Loucy (cell line): ENCODE measurements around the gene P4HA1.

ENCODE experiments used
- EZH2phosphoT487 ChIP-seq: fragments of 200-600 bp; IDR thresholded peaks from 2 replicates; pipeline ENCODE4 v1.6.1; 2018; ENCODE audit warnings: antibody characterized with exemption, mild to moderate bottlenecking, moderate library complexity, borderline replicate concordance
- TF ChIP-seq, protein P1 (sequence below): fragments of 200-600 bp; sonication (generic); conservative IDR thresholded peaks from 2 replicates; pipeline ENCODE4 v1.5.1; 2014; ENCODE audit warnings: mild to moderate bottlenecking, antibody characterized with exemption, low read length

DNA sequence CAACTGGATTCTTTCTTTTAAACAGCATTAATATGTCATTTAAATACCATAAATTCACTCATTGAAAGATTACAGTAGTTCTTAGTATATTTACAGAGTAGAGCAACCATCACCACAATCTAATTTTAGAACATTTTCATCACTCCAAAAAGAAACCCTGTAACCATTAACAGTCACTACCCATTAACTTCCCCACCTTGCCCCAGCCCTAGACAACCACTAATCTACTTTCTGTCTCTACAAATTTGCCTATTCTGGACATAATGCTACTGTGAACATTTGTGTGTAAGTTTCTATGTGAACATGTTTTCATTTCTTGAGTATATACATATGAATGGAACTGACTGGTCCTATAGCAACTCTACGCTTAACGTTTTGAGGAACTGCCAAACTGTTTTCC lies 42.4 kb downstream of the P4HA1 start:
- TF ChIP-seq, protein P1, sequence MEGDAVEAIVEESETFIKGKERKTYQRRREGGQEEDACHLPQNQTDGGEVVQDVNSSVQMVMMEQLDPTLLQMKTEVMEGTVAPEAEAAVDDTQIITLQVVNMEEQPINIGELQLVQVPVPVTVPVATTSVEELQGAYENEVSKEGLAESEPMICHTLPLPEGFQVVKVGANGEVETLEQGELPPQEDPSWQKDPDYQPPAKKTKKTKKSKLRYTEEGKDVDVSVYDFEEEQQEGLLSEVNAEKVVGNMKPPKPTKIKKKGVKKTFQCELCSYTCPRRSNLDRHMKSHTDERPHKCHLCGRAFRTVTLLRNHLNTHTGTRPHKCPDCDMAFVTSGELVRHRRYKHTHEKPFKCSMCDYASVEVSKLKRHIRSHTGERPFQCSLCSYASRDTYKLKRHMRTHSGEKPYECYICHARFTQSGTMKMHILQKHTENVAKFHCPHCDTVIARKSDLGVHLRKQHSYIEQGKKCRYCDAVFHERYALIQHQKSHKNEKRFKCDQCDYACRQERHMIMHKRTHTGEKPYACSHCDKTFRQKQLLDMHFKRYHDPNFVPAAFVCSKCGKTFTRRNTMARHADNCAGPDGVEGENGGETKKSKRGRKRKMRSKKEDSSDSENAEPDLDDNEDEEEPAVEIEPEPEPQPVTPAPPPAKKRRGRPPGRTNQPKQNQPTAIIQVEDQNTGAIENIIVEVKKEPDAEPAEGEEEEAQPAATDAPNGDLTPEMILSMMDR: no peak
- no peak for TF ChIP-seq EZH2phosphoT487
